Endothelial cell of umbilical vein (primary cell): ENCODE data around the gene MGAT5. TPM values are rescaled to one million over a fixed set of nuclear protein-coding genes. Genes with fewer than 3 reads are reported as not detected.

Experiments used
- BruUV-seq: library from RNA; stranded (reverse); fragments of 400-500 nt; replicated peaks from 2 replicates; lab custom pipeline; 2021; lab: Mats Ljungman, UMichigan
- CTCF ChIA-PET: fragments of 300-600, 350-600 bp; sonication (Branson Sonifier 250); formaldehyde crosslinking; loops from one replicate; lab custom pipeline; 2021; ENCODE audit warnings: antibody characterized with exemption, inconsistent platforms; lab: Charles Lee
- POLR2A ChIA-PET: fragments of 300-600, 350-600 bp; sonication (Branson Sonifier 250); formaldehyde crosslinking; loops from one replicate; lab custom pipeline; 2021; ENCODE audit warnings: antibody characterized with exemption, inconsistent platforms; lab: Charles Lee
- DNase-seq: peaks from one replicate; pipeline ENCODE4 v3.0.0-alpha.2; 2011; ENCODE audit warnings: low read depth, low spot score
- FAIRE-seq: peaks from 2 replicates; lab custom pipeline; 2011; peaks lifted over from hg19 to GRCh38; lab: Jason Lieb, UNC
- H2AFZ ChIP-seq: 2 replicates; pipeline ENCODE4 v1.6.0; 2012; ENCODE audit warnings: low read depth, low read length, control low read depth, inconsistent platforms
- H3K27ac ChIP-seq: 2 replicates; pipeline ENCODE4 v1.5.1; 2011; ENCODE audit warnings: low read depth, mild to moderate bottlenecking, control low read depth, low read length, moderate library complexity; ENCODE audit not compliant: insufficient read depth
- H3K27me3 ChIP-seq, 2 experiments: 2 replicates each; pipeline versions ENCODE4 v1.6.0 to v1.6.1; 2011; ENCODE audit warnings: low read length in 2 of 2, mixed read lengths in 1 of 2; ENCODE audit not compliant: control insufficient read depth in 2 of 2, insufficient read depth in 2 of 2
- H3K36me3 ChIP-seq, 2 experiments: 2 replicates in 1 of 2; 3 replicates in 1 of 2; pipeline ENCODE4 v1.5.1; 2011; ENCODE audit warnings: low read length in 2 of 2, mild to moderate bottlenecking in 1 of 2, moderate library complexity in 1 of 2; ENCODE audit not compliant: control insufficient read depth in 2 of 2, insufficient read depth in 2 of 2; ENCODE audit errors: extremely low read depth in 1 of 2
- H3K4me1 ChIP-seq: 3 replicates; pipeline ENCODE4 v1.5.1; 2011; ENCODE audit warnings: mild to moderate bottlenecking, low read length; ENCODE audit not compliant: control insufficient read depth, insufficient read depth; ENCODE audit errors: extremely low read depth
- H3K4me2 ChIP-seq: 2 replicates; pipeline ENCODE4 v1.6.1; 2011; ENCODE audit warnings: low read length, control low read depth, mixed read lengths; ENCODE audit not compliant: insufficient read depth
- H3K4me3 ChIP-seq, 3 experiments: fragments of 200-600 bp in 1 of 3; sonication (generic), shearing (Covaris generic) in 1 of 3; replicated peaks in 1 of 3; 2 replicates each; pipeline ENCODE4 v1.5.1; 2011 to 2016; ENCODE audit warnings: control low read depth in 3 of 3, low read length in 3 of 3, mild to moderate bottlenecking in 2 of 3, inconsistent platforms in 1 of 3, low read depth in 1 of 3, moderate library complexity in 1 of 3; ENCODE audit not compliant: insufficient read depth in 1 of 3
- H3K79me2 ChIP-seq: 2 replicates; pipeline ENCODE4 v1.6.0; 2012; ENCODE audit warnings: low read length, inconsistent platforms; ENCODE audit not compliant: control insufficient read depth, insufficient read depth
- H3K9ac ChIP-seq: replicated peaks from 2 replicates; pipeline ENCODE3; 2011; ENCODE audit warnings: low read length, control low read depth; ENCODE audit not compliant: insufficient read depth; ENCODE audit errors: extremely low read depth
- H3K9me1 ChIP-seq: replicated peaks from 3 replicates; pipeline ENCODE4 v1.6.0; 2011; ENCODE audit warnings: mild to moderate bottlenecking, low read length; ENCODE audit not compliant: control insufficient read depth, insufficient read depth; ENCODE audit errors: extremely low read depth
- H3K9me3 ChIP-seq: replicated peaks from 2 replicates; pipeline ENCODE4 v1.5.1; 2012; ENCODE audit warnings: low read length, inconsistent platforms; ENCODE audit not compliant: control insufficient read depth, insufficient read depth
- H4K20me1 ChIP-seq: replicated peaks from 2 replicates; pipeline ENCODE3; 2011; ENCODE audit warnings: mild to moderate bottlenecking, low read length; ENCODE audit not compliant: control insufficient read depth, insufficient read depth; ENCODE audit errors: extremely low read depth
- FOS ChIP-seq: IDR thresholded peaks from 2 replicates; pipeline ENCODE4 v1.6.1; 2011; ENCODE audit warnings: mild to moderate bottlenecking, low read length, moderate library complexity, borderline replicate concordance; ENCODE audit not compliant: insufficient read depth
- JUN ChIP-seq: IDR thresholded peaks from 2 replicates; pipeline ENCODE4 v1.6.1; 2011; ENCODE audit warnings: borderline replicate concordance, low read depth; ENCODE audit not compliant: insufficient read length, insufficient read depth
- POLR2A ChIP-seq: IDR thresholded peaks from 2 replicates; pipeline ENCODE4 v1.6.1; 2012; ENCODE audit warnings: low read depth, mild to moderate bottlenecking, control low read depth, low read length
- POLR2AphosphoS5 ChIP-seq: IDR thresholded peaks from 2 replicates; pipeline ENCODE4 v1.6.1; 2012; ENCODE audit warnings: low read depth, mild to moderate bottlenecking, control low read depth, low read length, moderate library complexity; ENCODE audit not compliant: insufficient read depth
- dilution Hi-C: fragments of 300-500 bp; cut with MboI; formaldehyde crosslinking; loops from one replicate; pipeline ENCODE4 v1.15.0; 2019; ENCODE audit warnings: low sequenced_read_pairs; ENCODE audit not compliant: extremely low pct_ligation_motif_present
- intact Hi-C: fragments of 100-400 bp; cut with micrococcal nuclease; formaldehyde crosslinking; loops from one replicate; pipeline ENCODE4 v1.10.0; 2022
- polyA plus RNA-seq, 4 experiments: library from polyadenylated mRNA; depleted of rRNA in 3 of 4; stranded (reverse) in 3 of 4; unstranded in 1 of 4; fragments of >200 nt; gene quantifications; 2 replicates each; pipeline versions ENCODE4 v1.2.1 to v1.2.3, GENCODE V29; 2011 to 2012; ENCODE audit warnings: missing spikeins in 1 of 4
- total RNA-seq: library from RNA; stranded (reverse); gene quantifications from 2 replicates; pipeline ENCODE4 v1.2.3, GENCODE V29; 2021
- TF ChIP-seq, protein P1 (sequence below), 2 donors: IDR thresholded peaks; 1 replicate in 1 of 2; 2 replicates in 1 of 2; pipeline ENCODE4 v1.5.1; 2011; ENCODE audit warnings: low read length in 2 of 2, mild to moderate bottlenecking in 2 of 2, moderate library complexity in 2 of 2, control low read depth in 1 of 2, inconsistent platforms in 1 of 2, low read depth in 1 of 2; ENCODE audit not compliant: insufficient read depth in 1 of 2; ENCODE audit errors: extremely low read depth in 1 of 2
- TF ChIP-seq, protein P2 (sequence below): IDR thresholded peaks from 2 replicates; pipeline ENCODE4 v1.6.1; 2011; ENCODE audit not compliant: insufficient read depth, insufficient read length

MGAT5 gene
- total and polyA plus RNA-seq, 2 donors (not counting 3 experiments of a cell fraction or from before 2014, with no cell fraction given): 17.7 to 84.1 TPM

DNA sequence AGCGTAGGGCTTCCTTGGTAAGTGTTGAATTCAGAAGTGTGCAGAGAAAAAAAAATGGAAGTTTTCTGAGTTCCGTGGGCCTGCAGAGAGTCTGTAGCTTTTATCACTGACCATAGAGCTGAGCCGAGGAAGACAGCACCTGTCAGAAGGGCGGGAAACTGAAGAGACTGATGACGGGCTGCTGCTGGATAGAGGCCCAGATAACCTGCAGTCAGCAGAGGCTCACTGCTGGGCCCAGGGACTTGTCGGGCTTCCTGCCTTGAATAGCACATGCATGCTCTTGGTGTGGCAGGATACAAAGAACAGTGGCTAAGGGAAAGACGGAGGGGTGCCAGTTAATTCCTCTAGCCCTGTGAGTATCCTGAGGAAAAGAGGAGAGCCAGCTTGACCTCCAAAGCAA, 166.4 kb downstream of the MGAT5 start:
- Histone ChIP-seq H3K79me2 (no peaks in the 10 kb centered on the region), H3K4me3 (no peak overlapping the region), H3K27me3 (no peaks in the 10 kb centered on the region), H3K36me3 (peaks cover 0 to 2% of the 10 kb centered on the region in 2 experiments), H3K27ac (no peak overlapping the region), H3K9ac (no peak overlapping the region), H3K4me2 (no peak overlapping the region), H2AFZ (no peak overlapping the region), H3K9me3 (no peaks in the 10 kb centered on the region), H3K9me1 (no peaks in the 10 kb centered on the region), H4K20me1 (no peaks in the 10 kb centered on the region), H3K4me1 (peaks cover 12% of the 10 kb centered on the region)
- intact Hi-C loops (no loop called here), dilution Hi-C loops (no loop called here)
- no TSS peak for BruUV-seq
- ChIA-PET POLR2A (no interaction called here), CTCF (interaction anchor here (0.8 to 10.0 kb wide), 5 partner anchors 9 to 214 kb away, joined by 3 to 94 read pairs (median 3); no protein-coding TSS in a partner anchor)
- FAIRE-seq: no peak
- DNase-seq: no peak
- TF ChIP-seq, protein P1, sequence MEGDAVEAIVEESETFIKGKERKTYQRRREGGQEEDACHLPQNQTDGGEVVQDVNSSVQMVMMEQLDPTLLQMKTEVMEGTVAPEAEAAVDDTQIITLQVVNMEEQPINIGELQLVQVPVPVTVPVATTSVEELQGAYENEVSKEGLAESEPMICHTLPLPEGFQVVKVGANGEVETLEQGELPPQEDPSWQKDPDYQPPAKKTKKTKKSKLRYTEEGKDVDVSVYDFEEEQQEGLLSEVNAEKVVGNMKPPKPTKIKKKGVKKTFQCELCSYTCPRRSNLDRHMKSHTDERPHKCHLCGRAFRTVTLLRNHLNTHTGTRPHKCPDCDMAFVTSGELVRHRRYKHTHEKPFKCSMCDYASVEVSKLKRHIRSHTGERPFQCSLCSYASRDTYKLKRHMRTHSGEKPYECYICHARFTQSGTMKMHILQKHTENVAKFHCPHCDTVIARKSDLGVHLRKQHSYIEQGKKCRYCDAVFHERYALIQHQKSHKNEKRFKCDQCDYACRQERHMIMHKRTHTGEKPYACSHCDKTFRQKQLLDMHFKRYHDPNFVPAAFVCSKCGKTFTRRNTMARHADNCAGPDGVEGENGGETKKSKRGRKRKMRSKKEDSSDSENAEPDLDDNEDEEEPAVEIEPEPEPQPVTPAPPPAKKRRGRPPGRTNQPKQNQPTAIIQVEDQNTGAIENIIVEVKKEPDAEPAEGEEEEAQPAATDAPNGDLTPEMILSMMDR (IDR thresholded peaks at IDR 0.05; ENCODE audit: extremely low read depth in 1 of 2, insufficient read depth in 1 of 2, low read depth in 1 of 2, low read length in 2 of 2): no peak
- TF ChIP-seq POLR2AphosphoS5 (no peak), JUN (no peak), FOS (no peak)

DNA sequence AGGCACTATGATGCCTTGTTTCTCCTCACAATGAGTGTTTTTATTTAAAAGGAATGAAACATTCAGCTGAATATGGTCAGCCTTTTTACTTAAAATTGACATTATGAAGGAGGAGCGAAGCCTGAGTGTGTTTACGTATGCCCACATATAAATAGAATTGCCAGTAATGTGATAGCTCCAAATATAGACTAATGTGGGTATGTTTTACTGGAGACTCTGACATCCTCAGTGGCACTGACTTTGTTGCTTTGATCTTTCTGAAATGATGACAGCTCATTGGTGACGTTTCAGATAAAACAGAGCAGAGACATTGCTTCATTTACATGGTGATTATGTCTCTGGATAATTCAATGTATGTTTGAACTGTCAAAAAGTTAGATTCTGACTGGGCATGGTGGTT, 167.0 kb downstream of the MGAT5 start:
- FAIRE-seq (no peak), DNase-seq (no peak)
- ChIA-PET CTCF (interaction anchor here (0.8 to 10.0 kb wide), 6 partner anchors 9 to 214 kb away, joined by 3 to 94 read pairs (median 3); no protein-coding TSS in a partner anchor), POLR2A (no interaction called here)
- H3K9me1 ChIP-seq: no peaks in the 10 kb centered on the region
- H3K4me2 ChIP-seq: no peak overlapping the region
- H4K20me1 ChIP-seq: no peaks in the 10 kb centered on the region
- intact Hi-C loops: no loop called here
- no peak overlapping the region for H3K27ac ChIP-seq
- H3K4me3 ChIP-seq: no peak overlapping the region
- H3K9ac ChIP-seq: no peak overlapping the region
- H2AFZ ChIP-seq: no peak overlapping the region
- TF ChIP-seq, protein P2, sequence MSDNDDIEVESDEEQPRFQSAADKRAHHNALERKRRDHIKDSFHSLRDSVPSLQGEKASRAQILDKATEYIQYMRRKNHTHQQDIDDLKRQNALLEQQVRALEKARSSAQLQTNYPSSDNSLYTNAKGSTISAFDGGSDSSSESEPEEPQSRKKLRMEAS: no peak
- no peak for TF ChIP-seq POLR2AphosphoS5
- no peak for TF ChIP-seq FOS
- TF ChIP-seq POLR2A: no peak
- TF ChIP-seq, protein P1 (IDR thresholded peaks at IDR 0.05; ENCODE audit: extremely low read depth in 1 of 2, insufficient read depth in 1 of 2, low read depth in 1 of 2, low read length in 2 of 2): no peak
- H3K27me3 ChIP-seq: no peaks in the 10 kb centered on the region
- H3K9me3 ChIP-seq: no peaks in the 10 kb centered on the region
- peaks cover 19% of the 10 kb centered on the region for H3K4me1 ChIP-seq
- peaks cover 0 to 2% of the 10 kb centered on the region in 2 experiments for H3K36me3 ChIP-seq
- dilution Hi-C loops: no loop called here
- no TSS peak for BruUV-seq
- H3K79me2 ChIP-seq: no peaks in the 10 kb centered on the region
